ENCODE data around the gene CCL16. TPM values are rescaled to one million over a fixed set of nuclear protein-coding genes. Genes with fewer than 3 reads are reported as not detected.
A peak's percentile ranks its signal among the peaks of the same experiment; 100 is the strongest.

CCL16 gene
- total and polyA plus RNA-seq, 2 donors = 0.09 to 0.46 TPM

DNA sequence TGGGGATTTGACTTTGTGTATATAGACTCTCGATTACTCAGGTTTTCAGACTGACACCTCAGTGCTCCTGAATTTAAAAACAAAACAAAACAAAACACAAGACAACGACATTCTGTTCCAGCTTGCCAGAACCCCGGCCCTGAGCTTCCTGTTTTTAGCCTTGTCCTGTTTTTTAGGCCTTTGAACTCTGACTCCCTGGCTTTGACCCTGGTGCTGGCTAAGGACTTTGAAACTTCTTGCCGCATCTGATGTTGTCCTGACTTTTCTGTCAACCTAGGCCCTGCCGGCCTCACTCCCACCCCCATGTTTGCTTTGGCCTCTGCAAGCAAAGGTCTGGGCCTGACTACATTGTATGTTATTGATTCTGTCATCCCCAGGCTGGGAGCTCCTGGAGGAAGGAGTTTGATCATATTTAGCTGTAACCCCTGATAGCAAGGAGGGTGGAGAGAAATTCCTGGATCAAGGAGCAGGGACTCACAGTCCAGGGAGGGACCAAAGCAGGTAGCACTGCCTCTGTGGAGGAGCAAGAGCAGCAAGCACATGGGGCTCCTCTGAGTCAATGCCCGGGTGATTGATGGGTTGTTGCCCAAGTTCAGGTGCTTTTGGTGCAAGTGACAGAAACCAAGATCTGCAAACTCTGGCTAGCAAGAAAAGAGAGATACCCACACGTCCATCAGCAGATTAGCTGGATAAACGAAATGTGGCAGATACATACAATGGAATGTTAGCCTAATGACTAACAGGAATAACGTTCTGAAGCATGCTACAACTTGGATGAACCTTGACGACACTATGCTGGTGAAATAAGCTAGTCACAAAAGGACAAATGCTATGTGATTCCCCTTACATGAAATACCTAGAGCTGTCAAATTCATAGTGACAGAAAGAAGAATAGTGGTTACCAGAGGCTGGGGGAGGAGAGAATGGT, 7.7 kb downstream of the CCL16 start:
- 82% methylated on average over 10 of the region's 10 CpGs for WGBS
- Histone ChIP-seq H3K27me3 (ENCODE audit: control insufficient read depth in 2 of 2, insufficient read depth in 1 of 2, low read length in 1 of 2) (no peaks in the 10 kb centered on the region), H3K36me3 (ENCODE audit: control insufficient read depth in 2 of 2, insufficient read depth in 2 of 2, low read length in 1 of 2) (no peaks in the 10 kb centered on the region), H3K27ac (ENCODE audit: low read depth in 1 of 2, low read length in 1 of 2) (no peak overlapping the region), H3K9me3 (ENCODE audit: control insufficient read depth in 2 of 2, insufficient read depth in 1 of 2, low read length in 1 of 2) (no peaks in the 10 kb centered on the region), H3K4me1 (ENCODE audit: control insufficient read depth in 2 of 2, insufficient read depth in 2 of 2, low read length in 2 of 2) (no peaks in the 10 kb centered on the region), H3K4me3 (ENCODE audit: low read length in 2 of 2) (no peak overlapping the region)
- DNase-seq (ENCODE audit: low read depth in 6 of 9, low spot score in 9 of 9) = no peak

GRCh38 chr17:35972945-35973332, 8.4 kb downstream of the CCL16 start:
- DNase-seq (ENCODE audit: low read depth in 6 of 9, low spot score in 9 of 9) = no peak
- Histone ChIP-seq H3K36me3 (ENCODE audit: control insufficient read depth in 2 of 2, insufficient read depth in 2 of 2, low read length in 1 of 2) (no peaks in the 10 kb centered on the region), H3K4me1 (ENCODE audit: control insufficient read depth in 2 of 2, insufficient read depth in 2 of 2, low read length in 2 of 2) (no peaks in the 10 kb centered on the region), H3K9me3 (ENCODE audit: control insufficient read depth in 2 of 2, insufficient read depth in 1 of 2, low read length in 1 of 2) (no peaks in the 10 kb centered on the region), H3K27me3 (ENCODE audit: control insufficient read depth in 2 of 2, insufficient read depth in 1 of 2, low read length in 1 of 2) (no peaks in the 10 kb centered on the region), H3K4me3 (ENCODE audit: low read length in 2 of 2) (no peak overlapping the region), H3K27ac (ENCODE audit: low read depth in 1 of 2, low read length in 1 of 2) (no peak overlapping the region)
- WGBS = 95% methylated on average over 4 of the region's 4 CpGs

GRCh38 chr17:35972535-35972934, 8.8 kb downstream of the CCL16 start:
- WGBS = 88% methylated on average over 6 of the region's 6 CpGs

GRCh38 chr17:35972066-35972465, 9.2 kb downstream of the CCL16 start:
- no peaks in the 10 kb centered on the region for H3K9me3 ChIP-seq (ENCODE audit: control insufficient read depth in 2 of 2, insufficient read depth in 1 of 2, low read length in 1 of 2)
- H3K27me3 ChIP-seq (ENCODE audit: control insufficient read depth in 2 of 2, insufficient read depth in 1 of 2, low read length in 1 of 2) = no peaks in the 10 kb centered on the region
- H3K27ac ChIP-seq (ENCODE audit: low read depth in 1 of 2, low read length in 1 of 2) = no peak overlapping the region
- no peak overlapping the region for H3K4me3 ChIP-seq (ENCODE audit: low read length in 2 of 2)
- DNase-seq (ENCODE audit: low read depth in 6 of 9, low spot score in 9 of 9) = no peak
- WGBS = 100% methylated on average over 1 of the region's 1 CpG
- no peaks in the 10 kb centered on the region for H3K36me3 ChIP-seq (ENCODE audit: control insufficient read depth in 2 of 2, insufficient read depth in 2 of 2, low read length in 1 of 2)
- H3K4me1 ChIP-seq (ENCODE audit: control insufficient read depth in 2 of 2, insufficient read depth in 2 of 2, low read length in 2 of 2) = no peaks in the 10 kb centered on the region

More at GRCh38 chr17:35972535-35972934, 8.8 kb downstream of the CCL16 start:
- no peak overlapping the region for H3K27ac ChIP-seq (ENCODE audit: low read depth in 1 of 2, low read length in 1 of 2)
- no peaks in the 10 kb centered on the region for H3K27me3 ChIP-seq (ENCODE audit: control insufficient read depth in 2 of 2, insufficient read depth in 1 of 2, low read length in 1 of 2)
- H3K9me3 ChIP-seq (ENCODE audit: control insufficient read depth in 2 of 2, insufficient read depth in 1 of 2, low read length in 1 of 2) = no peaks in the 10 kb centered on the region
- no peaks in the 10 kb centered on the region for H3K36me3 ChIP-seq (ENCODE audit: control insufficient read depth in 2 of 2, insufficient read depth in 2 of 2, low read length in 1 of 2)
- no peaks in the 10 kb centered on the region for H3K4me1 ChIP-seq (ENCODE audit: control insufficient read depth in 2 of 2, insufficient read depth in 2 of 2, low read length in 2 of 2)
- H3K4me3 ChIP-seq (ENCODE audit: low read length in 2 of 2) = no peak overlapping the region
- DNase-seq (ENCODE audit: low read depth in 6 of 9, low spot score in 9 of 9) = no peak

- H3K9me3 ChIP-seq (ENCODE audit: control insufficient read depth in 2 of 2, insufficient read depth in 1 of 2, low read length in 1 of 2) = no peaks in the 10 kb centered on the region
- DNase-seq (ENCODE audit: low read depth in 6 of 9, low spot score in 9 of 9) = peak; percentile 30 to 82 (median 63)
- no peaks in the 10 kb centered on the region for H3K27me3 ChIP-seq (ENCODE audit: control insufficient read depth in 2 of 2, insufficient read depth in 1 of 2, low read length in 1 of 2)
- H3K4me1 ChIP-seq (ENCODE audit: control insufficient read depth in 2 of 2, insufficient read depth in 2 of 2, low read length in 2 of 2) = no peaks in the 10 kb centered on the region
- no peak overlapping the region for H3K27ac ChIP-seq (ENCODE audit: low read depth in 1 of 2, low read length in 1 of 2)
- WGBS = 53% methylated on average over 8 of the region's 8 CpGs
- no peaks in the 10 kb centered on the region for H3K36me3 ChIP-seq (ENCODE audit: control insufficient read depth in 2 of 2, insufficient read depth in 2 of 2, low read length in 1 of 2)
- no peak overlapping the region for H3K4me3 ChIP-seq (ENCODE audit: low read length in 2 of 2)
Observed at GRCh38 chr17:35969558-35970380, 11.5 kb downstream of the CCL16 start.

GRCh38 chr17:35968520-35969054, 12.7 kb downstream of the CCL16 start:
- Histone ChIP-seq H3K36me3 (ENCODE audit: control insufficient read depth in 2 of 2, insufficient read depth in 2 of 2, low read length in 1 of 2) (no peaks in the 10 kb centered on the region), H3K9me3 (ENCODE audit: control insufficient read depth in 2 of 2, insufficient read depth in 1 of 2, low read length in 1 of 2) (no peaks in the 10 kb centered on the region), H3K27ac (ENCODE audit: low read depth in 1 of 2, low read length in 1 of 2) (no peak overlapping the region), H3K27me3 (ENCODE audit: control insufficient read depth in 2 of 2, insufficient read depth in 1 of 2, low read length in 1 of 2) (no peaks in the 10 kb centered on the region), H3K4me1 (ENCODE audit: control insufficient read depth in 2 of 2, insufficient read depth in 2 of 2, low read length in 2 of 2) (no peaks in the 10 kb centered on the region), H3K4me3 (ENCODE audit: low read length in 2 of 2) (no peak overlapping the region)
- no peak for DNase-seq (ENCODE audit: low read depth in 6 of 9, low spot score in 9 of 9)
- 93% methylated on average over 10 of the region's 10 CpGs for WGBS

- Histone ChIP-seq H3K4me3 (ENCODE audit: low read length in 2 of 2) (no peak overlapping the region), H3K9me3 (ENCODE audit: control insufficient read depth in 2 of 2, insufficient read depth in 1 of 2, low read length in 1 of 2) (no peaks in the 10 kb centered on the region), H3K4me1 (ENCODE audit: control insufficient read depth in 2 of 2, insufficient read depth in 2 of 2, low read length in 2 of 2) (no peaks in the 10 kb centered on the region), H3K27ac (ENCODE audit: low read depth in 1 of 2, low read length in 1 of 2) (no peak overlapping the region), H3K36me3 (ENCODE audit: control insufficient read depth in 2 of 2, insufficient read depth in 2 of 2, low read length in 1 of 2) (no peaks in the 10 kb centered on the region), H3K27me3 (ENCODE audit: control insufficient read depth in 2 of 2, insufficient read depth in 1 of 2, low read length in 1 of 2) (no peaks in the 10 kb centered on the region)
- 95% methylated on average over 7 of the region's 7 CpGs for WGBS
- DNase-seq (ENCODE audit: low read depth in 6 of 9, low spot score in 9 of 9) = no peak
Observed at GRCh38 chr17:35965272-35965671, 16.0 kb downstream of the CCL16 start.

- Histone ChIP-seq H3K36me3 (ENCODE audit: control insufficient read depth in 2 of 2, insufficient read depth in 2 of 2, low read length in 1 of 2) (no peaks in the 10 kb centered on the region), H3K27me3 (ENCODE audit: control insufficient read depth in 2 of 2, insufficient read depth in 1 of 2, low read length in 1 of 2) (no peaks in the 10 kb centered on the region), H3K27ac (ENCODE audit: low read depth in 1 of 2, low read length in 1 of 2) (no peak overlapping the region), H3K4me1 (ENCODE audit: control insufficient read depth in 2 of 2, insufficient read depth in 2 of 2, low read length in 2 of 2) (no peaks in the 10 kb centered on the region), H3K9me3 (ENCODE audit: control insufficient read depth in 2 of 2, insufficient read depth in 1 of 2, low read length in 1 of 2) (no peaks in the 10 kb centered on the region), H3K4me3 (ENCODE audit: low read length in 2 of 2) (no peak overlapping the region)
- DNase-seq (ENCODE audit: low read depth in 6 of 9, low spot score in 9 of 9) = no peak
- WGBS = 92% methylated on average over 6 of the region's 6 CpGs
Observed at GRCh38 chr17:35963663-35964062, 17.6 kb downstream of the CCL16 start.

DNA sequence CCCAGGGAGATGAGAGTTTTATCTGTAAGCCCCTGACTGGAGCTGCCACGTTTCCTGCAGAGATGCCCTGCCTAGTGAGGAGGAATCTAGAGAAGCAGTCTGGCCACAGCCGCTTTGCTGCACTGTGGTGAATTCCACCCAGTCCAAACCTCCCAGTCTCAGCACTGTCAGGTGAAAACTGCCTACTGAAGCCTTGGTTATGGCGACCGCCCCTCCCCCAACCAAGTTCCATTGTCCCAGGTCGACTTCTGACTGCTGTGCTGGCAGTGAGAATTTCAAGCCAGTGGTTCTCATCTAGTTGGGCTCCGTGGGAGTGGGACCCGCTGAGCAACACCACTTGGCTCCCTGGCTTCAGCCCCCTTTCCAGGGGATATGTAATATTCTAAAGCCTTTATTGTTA, 27.6 kb downstream of the CCL16 start:
- WGBS = 78% methylated on average over 7 of the region's 7 CpGs
- H3K4me3 ChIP-seq (ENCODE audit: low read length in 2 of 2) = no peak overlapping the region
- no peaks in the 10 kb centered on the region for H3K9me3 ChIP-seq (ENCODE audit: control insufficient read depth in 2 of 2, insufficient read depth in 1 of 2, low read length in 1 of 2)
- H3K27ac ChIP-seq (ENCODE audit: low read depth in 1 of 2, low read length in 1 of 2) = no peak overlapping the region
- no peak for DNase-seq (ENCODE audit: low read depth in 6 of 9, low spot score in 9 of 9)
- no peaks in the 10 kb centered on the region for H3K4me1 ChIP-seq (ENCODE audit: control insufficient read depth in 2 of 2, insufficient read depth in 2 of 2, low read length in 2 of 2)
- H3K27me3 ChIP-seq (ENCODE audit: control insufficient read depth in 2 of 2, insufficient read depth in 1 of 2, low read length in 1 of 2) = no peaks in the 10 kb centered on the region
- H3K36me3 ChIP-seq (ENCODE audit: control insufficient read depth in 2 of 2, insufficient read depth in 2 of 2, low read length in 1 of 2) = no peaks in the 10 kb centered on the region
